Kidney (tissue), 14 donors: ENCODE results near the gene MEAF6. TPM values are rescaled to one million over a fixed set of nuclear protein-coding genes. Genes with fewer than 3 reads are reported as not detected.
"Not testable (repeated sequence)": the region's sequence is repeated elsewhere in the genome, so short reads cannot be mapped to it uniquely, and the experiment has no call there.

Experiments used
- DNase-seq, 5 donors: peaks; one replicate each; pipeline ENCODE4 v3.0.0-alpha.2; 2013 to 2020
- FAIRE-seq: peaks from 2 replicates; lab custom pipeline; 2012; peaks lifted over from hg19 to GRCh38; lab: Jason Lieb, UNC
- H3K27ac ChIP-seq, 2 donors: one replicate each; pipeline ENCODE4 v1.7.0; 2013; ENCODE audit warnings: low read depth in 2 of 2, low read length in 2 of 2, inconsistent platforms in 1 of 2
- H3K27me3 ChIP-seq: one replicate; pipeline ENCODE4 v1.7.1; 2013; ENCODE audit warnings: low read length, inconsistent platforms; ENCODE audit not compliant: control insufficient read depth, insufficient read depth
- H3K36me3 ChIP-seq, 3 donors: one replicate each; pipeline versions ENCODE4 v1.7.0 to v1.7.1; 2013; ENCODE audit warnings: low read length in 3 of 3, control low read depth in 1 of 3, inconsistent platforms in 1 of 3; ENCODE audit not compliant: insufficient read depth in 3 of 3, control insufficient read depth in 2 of 3
- H3K4me1 ChIP-seq, 3 donors: one replicate each; pipeline versions ENCODE4 v1.7.0 to v1.7.1; 2013; ENCODE audit warnings: low read length in 3 of 3, inconsistent platforms in 1 of 3, low read depth in 1 of 3; ENCODE audit not compliant: control insufficient read depth in 2 of 3, insufficient read depth in 2 of 3
- H3K4me3 ChIP-seq, 3 donors: one replicate each; pipeline versions ENCODE4 v1.7.0 to v1.8.1; 2013; ENCODE audit warnings: low read length in 3 of 3, control low read depth in 1 of 3, inconsistent platforms in 1 of 3
- H3K9ac ChIP-seq, 3 donors: one replicate each; pipeline versions ENCODE4 v1.7.0 to v1.7.1; 2013; ENCODE audit warnings: low read length in 3 of 3, control low read depth in 1 of 3, inconsistent platforms in 1 of 3
- H3K9me3 ChIP-seq, 3 donors: one replicate each; pipeline versions ENCODE4 v1.7.0 to v1.7.1; 2013; ENCODE audit warnings: low read length in 3 of 3, control low read depth in 1 of 3, inconsistent platforms in 1 of 3; ENCODE audit not compliant: control insufficient read depth in 2 of 3, insufficient read depth in 1 of 3
- intact Hi-C: fragments of 100-400 bp; cut with DNase I; formaldehyde crosslinking; loops from one replicate; pipeline ENCODE4 v1.11.1; 2022
- polyA plus RNA-seq: library from polyadenylated mRNA; stranded (reverse); fragments of 350-450 nt; fragmentation: Illumina TruSeq; extraction: RNeasy Lipid Tissue Mini Kit (QIAGEN cat#74804); gene quantifications from one replicate; pipeline ENCODE4 v1.2.3, GENCODE V29; 2014; ENCODE audit warnings: low read depth, low replicate concordance; ENCODE audit not compliant: insufficient read depth
- total RNA-seq: library from RNA; stranded (reverse); fragmentation: NEBNext Ultra II Directional; extraction: Animal tissue kit (Norgen Biotek cat#: 25700); gene quantifications from one replicate; pipeline ENCODE4 v1.2.1, GENCODE V29; 2021
- TF ChIP-seq, protein P1 (sequence below): IDR thresholded peaks from 3 replicates; pipeline ENCODE4 v1.5.1; 2012; ENCODE audit warnings: mild to moderate bottlenecking, moderate library complexity, borderline replicate concordance; ENCODE audit not compliant: insufficient read depth; ENCODE audit errors: extremely low read depth
- donor health status: control.
- donor health status: control.
- donor health status: control.
- donor health status: control.
- donor health status: control.
- donor health status: DM: yes; HTN: yes; CAD: no.
- donor health status: Normal renal cell carcinoma (clear cell type).

MEAF6 gene
- total and polyA plus RNA-seq, 2 donors from 2014 or later, result 45.7 to 65.8 TPM

DNA sequence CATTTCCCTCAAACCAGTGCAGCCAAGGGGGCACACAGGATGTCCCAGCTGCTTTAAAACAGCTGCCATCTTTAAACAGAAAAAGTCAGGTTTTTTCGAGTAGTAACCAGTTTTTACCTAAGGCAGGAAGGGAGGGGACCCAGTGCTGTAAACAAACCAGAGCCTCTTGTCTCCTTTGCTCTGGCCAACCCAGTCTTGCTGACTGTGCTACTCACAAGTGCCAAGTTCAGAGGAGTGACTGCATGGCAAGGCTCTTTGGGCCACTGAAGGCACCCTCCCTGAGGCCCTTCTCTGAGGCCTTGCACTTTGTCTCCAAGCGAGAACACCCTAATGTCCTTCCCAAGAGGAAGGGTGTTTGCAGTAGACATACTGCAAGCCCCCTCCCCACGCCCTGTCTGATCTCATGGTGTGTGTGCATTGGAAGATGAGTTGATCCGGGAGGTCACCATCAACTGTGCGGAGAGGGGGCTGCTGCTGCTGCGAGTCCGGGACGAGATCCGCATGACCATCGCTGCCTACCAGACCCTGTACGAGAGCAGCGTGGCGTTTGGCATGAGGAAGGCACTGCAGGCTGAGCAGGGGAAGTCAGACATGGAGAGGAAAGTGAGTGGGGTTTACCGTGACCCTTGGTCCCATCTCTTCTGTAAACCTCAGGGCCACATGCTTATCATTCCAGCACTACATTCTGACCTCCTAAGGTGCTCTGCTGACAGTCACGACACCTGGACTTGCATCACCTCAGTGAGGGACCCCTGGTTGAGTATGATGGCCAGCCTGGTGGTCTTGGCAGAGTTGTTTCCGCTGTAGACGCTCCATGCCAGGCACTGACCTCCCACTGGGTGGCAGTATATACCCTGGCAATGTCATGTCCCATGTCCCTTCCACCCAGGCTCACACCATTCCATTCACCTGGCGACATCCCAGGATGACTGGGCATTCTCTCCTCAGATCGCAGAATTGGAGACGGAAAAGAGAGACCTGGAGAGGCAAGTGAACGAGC, 46.9 kb upstream of the MEAF6 start:
- peaks cover 0 to 13% (median 12%) of the 10 kb centered on the region in 3 donors for H3K36me3 ChIP-seq
- no peak for FAIRE-seq

DNA sequence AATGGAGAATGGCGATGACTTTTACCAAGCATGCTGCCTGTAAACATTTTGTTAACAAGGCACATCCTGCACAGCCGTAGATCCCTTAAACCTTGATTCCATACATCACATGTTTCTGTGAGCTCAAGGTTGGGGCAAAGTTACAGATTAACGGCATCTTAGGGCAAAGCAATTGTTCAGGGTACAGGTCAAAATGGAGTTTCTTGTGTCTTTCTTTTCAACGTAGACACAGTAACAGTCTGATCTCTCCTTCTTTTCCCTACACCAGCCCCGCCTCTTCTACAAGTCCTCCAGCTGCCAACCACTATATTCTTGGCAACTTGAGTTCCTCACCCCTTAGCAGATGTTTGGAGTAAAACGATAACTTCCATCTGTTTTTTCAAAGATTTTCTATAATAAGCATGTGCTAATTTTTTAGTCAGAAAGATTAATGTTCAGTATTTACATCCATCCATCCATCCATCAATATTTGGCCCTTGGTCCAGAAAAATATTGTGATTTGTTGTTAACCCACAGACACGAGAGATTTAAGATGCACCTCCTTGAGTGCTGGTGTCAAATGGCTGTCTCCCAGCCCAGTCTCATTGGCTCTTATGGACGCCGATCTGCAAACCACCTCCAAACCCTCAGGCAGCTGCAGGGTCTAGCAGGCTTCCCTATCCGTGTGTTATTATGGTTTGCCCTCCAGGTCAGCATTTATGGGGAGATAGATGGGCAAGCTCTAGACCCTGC, 46.0 kb upstream of the MEAF6 start:
- Histone ChIP-seq H3K36me3 (peaks cover 0 to 7% (median 6%) of the 10 kb centered on the region in 3 donors), H3K27me3 (no peaks in the 10 kb centered on the region), H3K9ac (no peak overlapping the region), H3K9me3 (no peaks in the 10 kb centered on the region), H3K4me3 (no peak overlapping the region), H3K4me1 (peaks cover 0 to 9% (median 0%) of the 10 kb centered on the region in 3 donors), H3K27ac (no peak overlapping the region)
- TF ChIP-seq, protein P1, sequence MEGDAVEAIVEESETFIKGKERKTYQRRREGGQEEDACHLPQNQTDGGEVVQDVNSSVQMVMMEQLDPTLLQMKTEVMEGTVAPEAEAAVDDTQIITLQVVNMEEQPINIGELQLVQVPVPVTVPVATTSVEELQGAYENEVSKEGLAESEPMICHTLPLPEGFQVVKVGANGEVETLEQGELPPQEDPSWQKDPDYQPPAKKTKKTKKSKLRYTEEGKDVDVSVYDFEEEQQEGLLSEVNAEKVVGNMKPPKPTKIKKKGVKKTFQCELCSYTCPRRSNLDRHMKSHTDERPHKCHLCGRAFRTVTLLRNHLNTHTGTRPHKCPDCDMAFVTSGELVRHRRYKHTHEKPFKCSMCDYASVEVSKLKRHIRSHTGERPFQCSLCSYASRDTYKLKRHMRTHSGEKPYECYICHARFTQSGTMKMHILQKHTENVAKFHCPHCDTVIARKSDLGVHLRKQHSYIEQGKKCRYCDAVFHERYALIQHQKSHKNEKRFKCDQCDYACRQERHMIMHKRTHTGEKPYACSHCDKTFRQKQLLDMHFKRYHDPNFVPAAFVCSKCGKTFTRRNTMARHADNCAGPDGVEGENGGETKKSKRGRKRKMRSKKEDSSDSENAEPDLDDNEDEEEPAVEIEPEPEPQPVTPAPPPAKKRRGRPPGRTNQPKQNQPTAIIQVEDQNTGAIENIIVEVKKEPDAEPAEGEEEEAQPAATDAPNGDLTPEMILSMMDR, result no peak
- DNase-seq (no peak), FAIRE-seq (no peak)
- intact Hi-C loops, result no loop called here

More for the DNA sequence above, 46.9 kb upstream of the MEAF6 start:
- intact Hi-C loops, result no loop called here
- Histone ChIP-seq H3K27me3 (no peaks in the 10 kb centered on the region), H3K4me3 (no peak overlapping the region), H3K27ac (no peak overlapping the region), H3K4me1 (peaks cover 0 to 7% (median 0%) of the 10 kb centered on the region in 3 donors), H3K9me3 (no peaks in the 10 kb centered on the region), H3K9ac (no peak overlapping the region)
- TF ChIP-seq, protein P1, result peak; percentile 39
- DNase-seq, result peak in 2 of 5 donors; percentile 16 to 30

DNA sequence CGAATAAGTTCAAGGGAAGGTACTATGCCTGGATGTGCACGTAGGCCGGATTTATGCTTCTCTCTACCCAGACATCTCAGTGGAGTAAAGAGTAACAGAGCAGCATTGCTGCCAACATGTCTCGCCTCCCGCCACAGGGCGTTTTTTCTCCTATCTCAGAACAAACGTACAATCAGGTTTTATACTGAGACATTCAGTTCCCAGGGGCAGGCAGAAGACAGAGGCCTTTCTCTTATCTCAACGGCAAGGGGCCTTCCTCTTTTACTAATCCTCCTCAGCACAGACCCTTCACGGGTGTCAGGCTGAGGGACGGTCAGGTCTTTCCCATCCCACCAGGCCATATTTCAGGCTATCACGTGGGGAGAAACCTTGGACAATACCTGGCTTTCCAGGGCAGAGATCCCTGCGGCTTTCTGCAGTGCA, 45.4 kb upstream of the MEAF6 start:
- H3K9me3 ChIP-seq, FAIRE-seq, H3K4me3 ChIP-seq, DNase-seq, H3K36me3 ChIP-seq, H3K9ac ChIP-seq, H3K4me1 ChIP-seq, H3K27me3 ChIP-seq, intact Hi-C loops, H3K27ac ChIP-seq: not testable (repeated sequence)

DNA sequence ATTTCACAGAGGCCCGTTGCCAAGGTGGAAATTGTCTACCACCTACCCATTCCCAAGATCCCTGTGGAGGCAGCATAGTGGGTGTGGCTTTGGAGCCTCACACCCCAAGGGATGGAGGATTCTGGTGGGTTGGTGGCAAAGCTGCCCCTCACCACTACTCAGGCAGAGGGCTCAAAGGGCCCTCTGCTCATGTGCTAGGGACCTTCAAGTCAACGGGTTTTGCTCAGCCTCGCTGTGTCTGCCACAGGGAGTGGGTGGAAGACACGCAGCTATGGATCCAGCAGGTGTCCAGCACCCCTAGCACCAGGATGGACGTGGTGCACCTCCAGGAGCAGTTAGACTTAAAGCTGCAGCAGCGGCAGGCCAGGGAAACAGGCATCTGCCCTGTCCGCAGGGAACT, 44.5 kb upstream of the MEAF6 start:
- FAIRE-seq, result no peak
- H3K4me1 ChIP-seq, result peaks cover 0 to 9% (median 0%) of the 10 kb centered on the region in 3 donors
- H3K9ac ChIP-seq, result no peak overlapping the region
- no peak for DNase-seq
- TF ChIP-seq, protein P1, result no peak
- no peaks in the 10 kb centered on the region for H3K9me3 ChIP-seq
- H3K27ac ChIP-seq, result no peak overlapping the region
- intact Hi-C loops, result no loop called here
- H3K4me3 ChIP-seq, result no peak overlapping the region
- no peaks in the 10 kb centered on the region for H3K36me3 ChIP-seq
- no peaks in the 10 kb centered on the region for H3K27me3 ChIP-seq
